Glutamatergic neuron (in vitro differentiated cells): ENCODE measurements around the gene PSENEN. TPM values are rescaled to one million over a fixed set of nuclear protein-coding genes. Genes with fewer than 3 reads are reported as not detected.

ENCODE experiments used
- DNase-seq: peaks from one replicate; pipeline ENCODE4 v3.0.0; 2022
- H3K27ac Mint-ChIP-seq: one replicate; pipeline ENCODE4 v1.8.0; 2020; ENCODE audit warnings: mild to moderate bottlenecking, mixed read lengths, inconsistent platforms; ENCODE audit not compliant: unreplicated experiment
- H3K27me3 Mint-ChIP-seq: one replicate; pipeline ENCODE4 v1.8.0; 2020; ENCODE audit warnings: mild to moderate bottlenecking, moderate library complexity, mixed read lengths, inconsistent platforms; ENCODE audit not compliant: unreplicated experiment
- H3K36me3 Mint-ChIP-seq: one replicate; pipeline ENCODE4 v1.8.0; 2020; ENCODE audit warnings: mild to moderate bottlenecking, mixed read lengths, inconsistent platforms; ENCODE audit not compliant: unreplicated experiment
- H3K4me1 Mint-ChIP-seq: one replicate; pipeline ENCODE4 v1.8.0; 2020; ENCODE audit warnings: mild to moderate bottlenecking, low read depth, mixed read lengths, inconsistent platforms; ENCODE audit not compliant: unreplicated experiment
- H3K4me3 Mint-ChIP-seq: one replicate; pipeline ENCODE4 v1.8.0; 2020; ENCODE audit warnings: mild to moderate bottlenecking, mixed read lengths, inconsistent platforms; ENCODE audit not compliant: unreplicated experiment
- H3K9me3 Mint-ChIP-seq: one replicate; pipeline ENCODE4 v1.8.0; 2020; ENCODE audit warnings: mild to moderate bottlenecking, moderate library complexity, mixed read lengths, inconsistent platforms; ENCODE audit not compliant: unreplicated experiment
- CTCF ChIP-seq: fragments of 200-600 bp; sonication (generic); IDR thresholded peaks from one replicate; pipeline ENCODE4 v1.5.0; 2021; ENCODE audit not compliant: partially characterized antibody, unreplicated experiment
- total RNA-seq: library from RNA; stranded (reverse); fragmentation: NEBNext Ultra II Directional; extraction: Animal tissue kit (Norgen Biotek cat#: 25700); gene quantifications from one replicate; pipeline ENCODE4 v1.2.1, GENCODE V29; 2021; ENCODE audit not compliant: unreplicated experiment

PSENEN gene
- total RNA-seq, 1 donor from 2014 or later, result 109 TPM

GRCh38 chr19:35703343-35703742, 42.1 kb upstream of the PSENEN start:
- Mint-ChIP-seq H3K27me3 (peaks cover 4% of the 10 kb centered on the region), H3K36me3 (no peaks in the 10 kb centered on the region), H3K4me1 (no peaks in the 10 kb centered on the region), H3K4me3 (no peak overlapping the region), H3K9me3 (peaks cover 2% of the 10 kb centered on the region), H3K27ac (no peak overlapping the region)
- DNase-seq, result no peak
- TF ChIP-seq CTCF, result no peak

GRCh38 chr19:35704218-35704617, 41.2 kb upstream of the PSENEN start, which contains the start of gene ZBTB32:
TSS of gene ZBTB32 (plus strand) at chr19:35704558. CDS start at chr19:35714627, 10,069 bp downstream.
- H3K4me3 Mint-ChIP-seq, result no peak within 1 kb of the TSS
- TF ChIP-seq CTCF, result no peak
- peaks cover 4% of the 10 kb centered on the region for H3K9me3 Mint-ChIP-seq
- H3K27ac Mint-ChIP-seq, result no peak within 1 kb of the TSS
- peaks cover 7% of the 10 kb centered on the region for H3K27me3 Mint-ChIP-seq
- H3K4me1 Mint-ChIP-seq, result no peaks in the 10 kb centered on the region
- no peak for DNase-seq
- H3K36me3 Mint-ChIP-seq, result no peaks in the 10 kb centered on the region

GRCh38 chr19:35708391-35708790, 37.1 kb upstream of the PSENEN start:
- peaks cover 7% of the 10 kb centered on the region for H3K27me3 Mint-ChIP-seq
- TF ChIP-seq CTCF, result no peak
- H3K9me3 Mint-ChIP-seq, result peaks cover 1% of the 10 kb centered on the region
- no peaks in the 10 kb centered on the region for H3K36me3 Mint-ChIP-seq
- DNase-seq, result no peak
- no peak overlapping the region for H3K4me3 Mint-ChIP-seq
- H3K4me1 Mint-ChIP-seq, result no peaks in the 10 kb centered on the region
- H3K27ac Mint-ChIP-seq, result no peak overlapping the region

- H3K4me1 Mint-ChIP-seq, result peaks cover 9% of the 10 kb centered on the region
- no peak for TF ChIP-seq CTCF
- no peak overlapping the region for H3K4me3 Mint-ChIP-seq
- peaks cover 1% of the 10 kb centered on the region for H3K9me3 Mint-ChIP-seq
- peaks cover 9% of the 10 kb centered on the region for H3K27me3 Mint-ChIP-seq
- no peaks in the 10 kb centered on the region for H3K36me3 Mint-ChIP-seq
- DNase-seq, result no peak
- no peak overlapping the region for H3K27ac Mint-ChIP-seq
These were observed 34.4 kb upstream of the PSENEN start for GRCh38 chr19:35710784-35711723.
